ENCODE results near the gene RPS14. TPM values are rescaled to one million over a fixed set of nuclear protein-coding genes. Genes with fewer than 3 reads are reported as not detected.

The RPS14 gene
- polyA plus RNA-seq, 1 of the 3 experiments (the other 2 are of a cell fraction) = 10,227 TPM

DNA sequence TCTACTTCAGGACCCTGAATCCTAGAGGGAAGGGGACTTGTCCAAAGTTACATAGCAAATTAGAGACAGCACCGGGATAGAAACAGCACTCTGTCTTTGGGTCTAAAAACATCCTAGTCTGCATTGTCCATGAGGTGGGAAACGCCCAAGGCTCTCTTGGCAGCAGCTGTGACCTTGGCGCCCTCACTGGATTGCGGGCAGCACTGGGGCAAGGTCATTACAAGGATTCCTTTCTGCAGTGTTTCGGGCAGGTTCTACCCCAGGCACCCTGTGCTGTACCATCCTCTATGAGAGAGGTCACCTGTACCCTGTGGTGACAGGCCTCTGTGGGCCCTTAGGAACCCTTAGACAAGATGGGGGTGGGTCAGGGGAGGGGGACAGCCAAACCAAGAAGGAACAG, 45.4 kb downstream of the RPS14 start (continued):
- TF ChIP-seq MEF2A (IDR thresholded peaks at IDR 0.05; ENCODE audit: borderline replicate concordance, low read depth) (no peak), MXI1 (IDR thresholded peaks at IDR 0.05; ENCODE audit: low read depth, low read length) (no peak), NFIC (IDR thresholded peaks at IDR 0.05; ENCODE audit: borderline replicate concordance) (no peak), NRF1 (IDR thresholded peaks at IDR 0.05; ENCODE audit: low read depth, low read length) (no peak), RCOR1 (IDR thresholded peaks at IDR 0.05; ENCODE audit: low read length) (no peak), GATA2 (CRISPR knock-in tag; IDR thresholded peaks at IDR 0.05) (no peak), SIN3A (IDR thresholded peaks at IDR 0.05; ENCODE audit: borderline replicate concordance, low read depth, low read length) (no peak), JUND (IDR thresholded peaks at IDR 0.05) (no peak), TCF12 (IDR thresholded peaks at IDR 0.05) (no peak), GABPA (IDR thresholded peaks at IDR 0.05; ENCODE audit: low read depth) (no peak), YY1 (IDR thresholded peaks at IDR 0.05; ENCODE audit: low read depth) (no peak)
- TF ChIP-seq, protein P1, sequence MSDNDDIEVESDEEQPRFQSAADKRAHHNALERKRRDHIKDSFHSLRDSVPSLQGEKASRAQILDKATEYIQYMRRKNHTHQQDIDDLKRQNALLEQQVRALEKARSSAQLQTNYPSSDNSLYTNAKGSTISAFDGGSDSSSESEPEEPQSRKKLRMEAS (IDR thresholded peaks at IDR 0.05; ENCODE audit: low read depth) = no peak

DNA sequence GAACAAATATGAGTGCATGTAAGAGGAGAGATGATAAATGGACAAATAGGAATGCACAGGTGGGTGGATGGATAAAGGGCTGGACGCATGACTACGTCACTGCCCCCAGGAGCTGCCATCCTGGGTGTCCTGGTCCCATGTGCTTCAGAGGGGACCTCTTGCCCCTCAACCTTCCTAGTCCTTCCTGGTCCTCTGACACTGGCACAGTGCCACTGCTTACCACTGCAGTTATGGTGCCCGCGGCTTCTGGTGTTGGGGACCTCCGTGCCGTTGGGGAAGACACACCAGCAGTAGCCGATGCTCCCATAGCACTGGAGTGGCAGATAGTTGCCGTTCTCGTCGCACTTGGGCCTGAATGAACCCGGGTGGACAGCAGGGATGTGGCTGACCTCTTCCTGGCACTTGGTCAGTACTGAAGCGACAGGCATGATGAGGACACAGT, 46.6 kb downstream of the RPS14 start:
- H3K36me3 ChIP-seq (replicated peaks in 1 of 2; ENCODE audit: control insufficient read depth in 1 of 2, insufficient read depth in 2 of 2, low read length in 1 of 2) = peaks cover 3 to 40% of the 10 kb centered on the region in 2 experiments
- no peak overlapping the region for H3K4me2 ChIP-seq
- ChIA-PET CTCF (interaction anchor here (1.5 kb wide), 1 partner anchor 44 kb away, joined by 4 read pairs; no protein-coding TSS in a partner anchor), POLR2A (interaction anchor here (1.5 kb wide), 1 partner anchor 8 kb away, joined by 6 read pairs; no protein-coding TSS in a partner anchor)
- no peak for DNase-seq
- no peaks in the 10 kb centered on the region for H3K27me3 ChIP-seq (ENCODE audit: insufficient read depth)
- H3F3A ChIP-seq (replicated peaks; ENCODE audit: insufficient read depth) = peaks cover 7% of the 10 kb centered on the region
- no peak overlapping the region for H3K27ac ChIP-seq (ENCODE audit: low read depth in 2 of 2, low read length in 1 of 2)
- H3K9ac ChIP-seq = no peak overlapping the region
- H3K79me2 ChIP-seq (ENCODE audit: insufficient read depth) = no peaks in the 10 kb centered on the region
- no peak overlapping the region for H3K4me3 ChIP-seq (ENCODE audit: low read depth in 2 of 2, low read length in 1 of 2)
- H3K4me1 ChIP-seq (ENCODE audit: control insufficient read depth in 1 of 2, insufficient read depth in 2 of 2, low read depth in 1 of 2, low read length in 1 of 2) = peaks cover 0 to 4% of the 10 kb centered on the region in 2 experiments; a peak in 1 of 4 replicates
- H3K9me2 ChIP-seq = no peaks in the 10 kb centered on the region
- WGBS (ENCODE audit: low lambda C conversion rate) = 97% methylated on average over 10 of the region's 12 CpGs
- TF ChIP-seq POLR2AphosphoS5 (IDR thresholded peaks at IDR 0.05; ENCODE audit: low read depth, low read length) = no peak
- no peak for TF ChIP-seq REST (IDR thresholded peaks at IDR 0.05; ENCODE audit: low read depth, low read length)
- TF ChIP-seq, protein P1 (IDR thresholded peaks at IDR 0.05; ENCODE audit: low read depth) = no peak
- H3K9me3 ChIP-seq = no peaks in the 10 kb centered on the region
- no peak overlapping the region for H2AFZ ChIP-seq (ENCODE audit: low read depth)
- no peaks in the 10 kb centered on the region for H4K20me1 ChIP-seq (ENCODE audit: insufficient read depth)

Data from SK-N-SH (cell line).